GM21423 (cell line): ENCODE data around the gene DRD3.

Source experiments
- ATAC-seq: cut with Tn5 transposase; IDR thresholded peaks from one replicate; pipeline ENCODE4 v1.9.1; 2021; ENCODE audit warnings: mild to moderate bottlenecking, moderate library complexity; ENCODE audit not compliant: unreplicated experiment

The DRD3 gene

DNA sequence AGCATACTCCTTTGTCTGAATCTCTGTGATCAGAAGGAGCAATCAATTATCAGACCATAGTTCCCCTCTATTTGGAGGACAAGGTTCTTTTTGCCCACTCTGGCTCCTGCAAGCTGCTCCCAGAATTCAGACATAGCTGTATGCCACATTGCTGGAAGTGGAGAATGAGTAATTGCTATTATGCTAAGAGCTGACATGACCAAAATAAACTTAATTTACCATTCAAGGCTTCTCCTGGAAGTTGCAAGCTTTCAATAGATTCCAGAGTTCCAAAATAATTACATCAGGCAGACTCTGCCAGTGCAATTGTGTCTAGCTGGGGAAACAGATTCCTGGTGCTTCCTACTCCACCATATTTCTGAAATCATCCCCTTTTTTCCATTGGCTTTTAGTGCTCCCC, 7.6 kb upstream of the DRD3 start:
- ATAC-seq, result no peak

DNA sequence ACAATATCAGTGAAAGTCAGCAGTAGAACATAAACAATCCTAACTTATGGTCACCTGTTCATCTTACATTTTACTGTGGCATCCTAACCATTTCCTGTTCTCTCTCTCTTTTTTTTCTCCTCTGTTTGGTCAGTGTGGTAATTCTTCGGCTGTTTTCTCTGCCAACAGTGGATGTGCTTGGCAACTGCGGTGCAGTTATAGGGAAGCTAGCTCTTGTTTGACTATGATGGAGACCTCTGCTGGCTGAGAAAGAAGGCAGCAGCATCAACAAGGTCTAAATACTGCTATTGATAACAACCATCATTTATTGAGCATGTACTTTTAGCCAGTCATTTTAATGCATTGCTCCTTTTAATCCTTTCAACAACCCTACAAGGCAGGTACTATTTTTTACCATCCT, 723 bp upstream of the DRD3 start:
- ATAC-seq, result no peak

DNA sequence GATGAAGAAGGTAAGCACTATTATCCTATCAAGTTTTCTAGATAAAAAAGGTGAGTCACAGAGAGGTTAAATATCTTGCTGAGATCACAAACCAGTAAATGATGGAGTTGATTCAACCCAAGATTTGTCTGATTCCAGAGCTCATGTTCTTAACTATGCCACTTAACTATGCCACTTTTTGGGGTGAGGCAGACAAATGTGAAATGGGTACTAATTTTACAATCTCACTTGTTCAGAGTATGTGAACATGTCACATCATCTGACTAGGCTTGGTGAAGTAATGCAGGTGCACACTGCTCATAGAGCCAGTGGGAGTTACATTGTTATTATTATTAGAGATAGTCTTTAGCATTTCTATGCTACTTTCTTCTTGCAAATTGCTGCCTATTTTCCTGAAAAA, 2.0 kb downstream of the DRD3 start:
- ATAC-seq, result no peak

DNA sequence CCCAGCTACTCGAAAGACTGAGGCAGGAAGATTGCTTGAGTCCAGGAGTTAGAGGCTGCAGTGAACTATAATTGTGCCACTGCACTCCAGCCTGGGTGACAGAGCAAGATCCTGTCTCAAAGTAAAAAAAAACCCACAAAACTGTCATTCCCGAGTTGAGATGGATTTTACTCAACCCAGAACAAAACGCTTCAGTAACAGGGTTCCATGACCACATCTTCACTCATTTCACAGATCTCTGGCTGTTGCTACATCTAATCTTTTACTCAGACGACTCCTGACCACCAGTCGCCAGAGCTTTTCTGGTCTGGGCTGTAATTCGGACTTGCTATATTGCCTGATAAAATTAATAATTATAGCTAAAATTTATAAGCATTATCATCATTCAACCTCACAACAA, 2.4 kb downstream of the DRD3 start:
- ATAC-seq, result no peak

DNA sequence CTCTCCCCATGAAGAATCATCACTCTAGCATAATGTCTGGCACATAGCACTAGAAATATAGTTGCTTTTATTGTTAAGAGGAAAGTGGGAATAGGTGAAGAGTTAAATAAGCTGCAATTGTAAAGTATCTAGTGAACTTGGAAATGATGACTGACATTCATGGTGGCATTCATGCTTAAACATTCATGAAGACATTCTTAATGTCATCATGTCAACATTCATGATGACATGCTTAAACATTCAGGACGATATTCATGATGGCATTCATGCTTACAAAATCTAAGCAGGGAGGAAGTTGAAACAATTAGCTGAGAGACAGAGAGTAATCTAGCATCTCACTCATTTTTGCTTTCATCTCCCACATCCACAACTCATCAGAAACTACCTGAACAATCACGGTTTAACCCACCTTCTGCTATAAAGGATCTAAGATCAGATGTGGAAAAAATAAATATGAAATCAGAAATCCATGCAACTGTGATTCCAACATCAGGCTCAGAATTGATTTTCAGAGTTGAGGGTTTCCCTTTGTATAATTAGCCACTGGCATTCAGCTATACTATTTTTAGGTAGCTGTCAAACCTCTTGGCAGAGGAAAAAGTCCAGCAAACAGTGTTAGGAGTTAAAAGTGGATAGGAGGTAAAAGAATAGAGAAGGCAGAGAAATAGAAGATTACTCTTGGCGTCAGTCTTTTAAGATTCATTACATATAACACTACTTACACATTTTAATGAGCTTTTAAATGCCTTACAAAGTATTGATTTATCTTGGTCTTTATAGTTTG, 3.5 kb downstream of the DRD3 start:
- no peak for ATAC-seq

DNA sequence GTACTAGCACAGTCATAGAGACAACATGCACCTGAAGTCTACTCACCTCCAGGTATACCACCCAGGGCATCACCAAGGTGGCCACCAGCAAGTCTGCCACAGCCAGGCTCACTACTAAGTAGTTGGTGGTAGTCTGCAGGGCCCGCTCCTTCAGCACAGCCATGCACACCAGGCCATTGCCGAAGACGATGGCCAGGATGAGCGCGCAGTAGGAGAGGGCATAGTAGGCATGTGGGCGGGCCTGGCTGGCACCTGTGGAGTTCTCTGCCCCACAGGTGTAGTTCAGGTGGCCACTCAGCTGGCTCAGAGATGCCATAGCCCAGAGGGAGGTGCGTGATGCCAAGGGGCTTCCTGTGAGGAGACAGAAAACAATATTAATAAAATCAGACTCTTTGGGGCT, 7.2 kb downstream of the DRD3 start:
- ATAC-seq, result no peak

DNA sequence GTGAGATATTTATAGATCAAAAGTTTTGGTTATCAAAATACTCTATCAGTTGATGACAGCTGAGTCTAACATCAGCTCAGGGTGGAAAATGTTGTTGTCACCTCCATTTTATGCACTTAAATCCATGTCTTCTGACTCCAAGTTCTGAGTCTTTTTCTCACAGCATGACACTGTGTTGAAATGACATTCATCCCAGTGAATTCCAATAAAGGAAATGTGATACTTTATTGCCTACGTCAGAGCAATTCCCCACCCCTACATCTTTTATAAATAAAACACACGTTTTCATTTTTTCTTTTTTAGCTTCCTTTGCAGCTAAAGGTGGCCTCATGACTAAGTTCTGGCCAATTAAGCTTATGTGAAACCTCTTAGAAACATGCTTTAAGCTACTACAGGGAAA, 10.7 kb downstream of the DRD3 start:
- ATAC-seq, result no peak

DNA sequence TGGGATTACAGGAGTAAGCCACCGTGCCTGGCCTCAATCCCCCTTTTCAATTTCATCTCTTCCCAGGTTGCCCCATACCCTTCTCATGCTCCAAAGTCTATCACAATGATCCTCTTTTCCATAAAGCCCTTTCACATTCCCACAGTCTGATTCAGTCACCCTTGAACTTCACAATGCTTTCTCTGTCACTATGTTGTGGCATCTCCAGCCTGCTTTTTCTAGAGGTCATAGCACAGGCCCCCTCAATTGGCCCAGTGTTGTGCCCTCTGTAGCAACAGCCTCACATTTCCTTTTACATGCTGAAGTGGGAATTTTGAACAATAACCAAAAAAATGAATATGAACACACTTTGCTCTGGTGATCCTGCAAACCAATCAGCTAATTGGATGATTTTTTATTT, 21.5 kb downstream of the DRD3 start:
- no peak for ATAC-seq

DNA sequence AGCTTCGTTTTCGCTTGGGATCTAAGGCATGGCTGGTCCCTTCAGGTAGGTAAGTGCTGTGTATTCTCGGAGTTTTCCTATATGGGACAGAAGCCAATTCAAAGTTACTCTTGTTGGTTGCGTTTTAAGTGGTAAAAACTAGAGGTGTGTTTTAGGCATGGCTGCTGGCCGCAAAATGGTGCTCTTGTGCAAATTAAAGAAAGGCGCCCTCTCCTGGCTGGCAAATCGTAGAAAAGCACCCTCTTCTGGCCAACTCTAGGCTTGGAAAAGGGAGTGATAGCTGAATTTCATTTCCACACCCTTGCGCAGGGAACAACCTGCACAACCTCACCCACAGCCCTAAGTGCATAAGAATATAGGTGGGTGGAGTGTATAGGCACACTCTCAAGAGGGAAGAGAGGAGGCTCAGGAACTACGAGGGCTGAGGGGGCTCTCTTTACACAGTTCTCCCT, 23.5 kb downstream of the DRD3 start:
- no peak for ATAC-seq

DNA sequence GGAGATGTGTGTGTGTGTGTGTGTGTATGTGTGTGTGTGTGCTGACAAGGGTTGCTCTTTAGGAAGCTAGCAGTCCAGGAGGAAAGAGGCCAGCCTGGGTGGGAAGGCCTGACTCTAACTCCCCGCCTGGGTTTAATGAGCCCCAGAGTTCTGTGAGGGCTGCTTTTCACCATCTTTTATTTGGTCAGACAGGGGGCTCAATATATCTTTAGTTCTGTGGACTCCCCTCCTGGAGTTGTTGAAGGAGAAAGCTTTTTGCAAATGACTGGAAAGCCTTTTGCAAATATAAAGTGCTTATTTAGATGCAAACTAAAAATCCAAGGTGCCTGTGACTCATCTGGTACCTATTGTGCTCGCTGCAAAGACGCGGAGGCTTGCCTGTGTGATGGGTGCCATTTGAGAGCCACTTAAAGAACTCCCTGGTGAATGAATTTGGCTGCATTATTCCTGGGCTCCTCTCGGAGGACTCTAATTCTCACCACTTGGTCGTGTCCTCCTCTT, 24.5 kb downstream of the DRD3 start:
- no peak for ATAC-seq

DNA sequence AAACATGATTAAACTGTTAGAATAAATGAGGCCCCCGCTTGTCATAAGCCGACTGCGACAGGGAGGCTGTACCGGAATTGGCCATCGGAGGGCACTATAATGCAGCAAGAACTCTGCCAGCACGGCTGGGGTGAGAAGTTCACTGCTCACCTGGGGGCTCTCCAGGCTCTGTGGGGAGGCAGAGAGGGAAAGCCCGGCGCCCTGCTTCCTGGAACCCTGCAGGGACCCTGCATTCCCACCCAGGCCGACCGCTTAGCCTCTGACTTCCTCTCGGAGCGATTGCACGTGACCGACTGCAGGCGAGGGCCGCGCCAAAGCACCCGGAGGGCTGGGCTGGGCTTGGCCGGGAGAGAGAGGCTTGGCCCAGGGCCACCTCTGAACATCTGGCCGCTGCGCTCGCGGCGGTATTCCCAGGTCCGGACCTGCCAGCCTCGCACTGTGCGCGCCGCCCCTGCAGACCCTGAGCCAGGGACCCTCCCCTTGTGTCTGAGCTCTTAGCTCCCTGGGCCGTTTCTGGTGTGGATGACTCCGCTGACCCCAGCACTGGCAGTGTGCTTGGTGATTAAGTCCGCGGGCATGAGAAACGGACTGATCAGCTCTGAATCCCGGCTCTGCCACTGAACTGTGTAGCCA, 26.2 kb downstream of the DRD3 start:
- peak; percentile 86 for ATAC-seq

DNA sequence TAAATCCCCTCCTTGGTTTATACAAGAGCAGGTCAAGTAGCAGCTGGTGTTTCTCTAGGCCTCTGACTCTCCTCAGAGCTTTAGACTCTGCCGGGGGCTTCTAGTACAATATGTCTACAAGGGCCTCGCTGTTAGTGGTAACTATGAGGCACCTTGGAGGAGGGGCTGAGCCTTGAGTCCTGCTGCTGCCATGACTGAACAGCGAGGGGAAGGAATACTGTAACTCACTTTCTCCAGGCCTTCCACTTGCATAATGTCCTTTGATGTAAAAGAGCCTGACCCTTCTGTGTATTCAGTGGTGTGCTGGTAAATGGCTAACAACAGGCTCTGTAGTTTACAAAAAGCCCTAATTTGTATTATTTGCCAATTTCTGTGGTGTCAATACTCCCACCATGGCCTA, 27.8 kb downstream of the DRD3 start:
- ATAC-seq, result no peak

DNA sequence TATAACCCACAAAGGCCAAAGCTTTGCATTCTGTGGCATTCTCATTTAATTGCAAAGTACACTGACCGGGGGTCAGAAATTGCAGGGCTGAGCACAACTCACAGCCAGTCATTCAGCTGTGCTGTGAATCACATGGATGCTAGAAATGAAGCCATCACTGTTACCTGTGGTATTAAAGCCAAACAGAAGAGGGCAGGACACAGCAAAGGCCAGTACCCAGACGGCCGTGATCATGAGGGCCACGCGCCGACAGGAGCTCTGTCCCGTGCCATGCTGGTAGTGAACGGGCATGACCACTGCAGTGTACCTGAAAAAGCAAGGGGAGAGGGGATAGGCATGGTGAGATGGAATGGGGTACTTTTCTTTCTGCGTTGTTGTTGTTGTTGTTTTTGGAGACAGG, 31.6 kb downstream of the DRD3 start:
- no peak for ATAC-seq

DNA sequence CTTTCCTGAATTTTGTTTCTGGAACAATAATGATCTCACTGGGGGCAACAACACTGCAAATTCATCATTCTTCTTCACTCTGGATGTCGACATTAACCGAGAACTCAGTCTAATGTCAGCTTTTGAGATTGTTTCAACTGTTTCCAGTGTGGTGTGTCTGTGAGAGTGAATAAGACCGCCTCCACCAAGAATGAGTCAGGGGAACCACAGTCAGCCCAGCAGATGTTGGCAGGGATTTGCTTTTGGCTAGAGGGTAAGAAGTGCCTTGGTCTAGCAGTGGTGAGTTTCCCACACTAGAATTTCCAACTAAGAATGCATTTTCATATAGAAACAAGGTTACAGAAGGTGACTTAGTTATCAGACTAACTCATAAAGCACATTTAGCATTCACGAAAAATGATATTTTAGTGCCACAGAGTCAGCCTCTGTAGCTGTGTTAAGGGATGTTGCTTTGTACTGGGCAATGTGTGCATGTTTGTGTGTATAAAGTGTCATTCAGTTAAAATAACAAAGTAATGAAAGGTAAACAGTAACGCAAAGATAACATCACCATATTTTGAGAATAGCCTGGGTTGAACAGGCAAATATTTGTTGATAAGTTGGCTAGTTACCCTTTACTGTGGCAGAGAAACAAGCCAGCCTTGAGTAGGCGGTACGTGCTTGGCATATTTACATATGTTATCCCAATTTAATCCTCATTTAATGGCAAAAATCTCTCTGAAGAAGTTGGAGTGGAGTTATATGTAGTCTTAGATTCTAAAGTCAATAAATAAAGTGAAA, 33.8 kb downstream of the DRD3 start:
- ATAC-seq, result no peak

DNA sequence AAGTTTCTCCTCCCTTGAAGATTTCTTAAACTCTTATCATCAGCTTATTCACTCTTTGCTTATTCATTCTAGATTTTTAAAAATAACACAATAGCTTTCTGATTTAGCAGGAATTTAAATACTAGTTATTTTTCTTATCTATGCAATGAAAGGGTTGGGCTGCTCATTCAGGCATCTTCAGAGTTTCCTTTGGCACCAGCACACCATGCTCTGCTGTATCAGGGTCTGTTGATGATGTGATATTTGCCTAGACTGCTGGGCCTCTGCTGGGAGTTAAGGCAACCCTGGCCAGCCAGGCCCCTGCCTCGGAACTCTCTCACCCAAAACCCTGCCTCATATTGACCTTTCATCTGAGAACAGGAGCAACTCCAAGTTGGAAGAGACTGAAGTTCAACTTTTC, 35.0 kb downstream of the DRD3 start:
- no peak for ATAC-seq

DNA sequence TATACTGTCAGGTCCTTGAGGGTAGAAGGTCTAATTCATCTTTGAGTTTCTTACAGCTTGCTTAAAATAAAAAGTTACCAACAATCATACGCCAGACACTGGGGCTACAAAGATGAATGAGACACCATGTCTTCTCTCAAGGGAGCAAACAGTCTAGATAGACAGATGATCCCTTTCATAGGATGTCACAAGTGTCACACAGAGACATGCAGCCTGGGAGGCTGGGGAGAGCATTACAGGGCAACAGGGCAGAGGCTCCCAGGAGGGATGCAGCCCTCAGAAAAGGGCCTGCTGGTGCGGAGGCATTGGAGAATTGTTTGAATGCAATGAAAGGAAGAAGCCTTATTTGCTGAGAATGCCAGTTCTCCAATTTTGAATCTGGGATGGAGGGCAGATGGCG, 39.0 kb downstream of the DRD3 start:
- no peak for ATAC-seq

DNA sequence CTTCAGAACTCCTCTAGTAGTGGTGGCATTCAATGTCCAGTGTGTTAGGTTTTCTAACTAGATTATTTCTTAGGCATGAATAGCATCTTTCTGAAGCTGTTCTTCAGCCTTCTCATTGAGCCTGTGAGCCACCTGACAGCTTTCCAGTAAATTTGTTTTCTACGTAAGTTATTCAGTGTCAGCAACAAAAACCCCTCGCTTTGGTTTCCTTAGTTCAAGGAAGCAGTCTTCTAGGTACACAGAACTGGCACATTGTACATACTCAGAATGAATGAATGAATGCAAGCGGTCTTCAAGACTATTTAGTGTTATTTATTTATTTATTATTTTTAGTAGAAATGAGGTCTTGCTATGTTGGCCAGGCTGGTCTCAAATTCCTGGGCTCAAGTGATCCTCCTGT, 44.9 kb downstream of the DRD3 start:
- no peak for ATAC-seq

DNA sequence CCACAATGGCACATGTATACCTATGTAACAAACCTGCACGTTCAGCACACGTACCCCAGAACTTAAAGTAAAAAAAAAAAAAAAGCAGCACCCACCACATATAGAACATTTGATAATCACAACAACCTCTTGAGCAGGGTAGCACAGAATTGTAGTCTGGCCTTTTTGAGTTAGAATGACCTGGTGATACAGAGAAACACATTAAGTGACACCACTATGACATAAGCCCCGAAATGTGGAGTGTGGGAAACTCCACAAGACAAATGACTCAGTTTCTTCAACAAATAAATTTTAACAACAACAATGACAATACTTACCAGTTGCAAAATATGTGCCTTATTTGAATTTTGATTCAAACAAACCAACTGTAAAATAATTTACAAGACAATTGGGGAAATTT, 46.4 kb downstream of the DRD3 start:
- ATAC-seq, result no peak

DNA sequence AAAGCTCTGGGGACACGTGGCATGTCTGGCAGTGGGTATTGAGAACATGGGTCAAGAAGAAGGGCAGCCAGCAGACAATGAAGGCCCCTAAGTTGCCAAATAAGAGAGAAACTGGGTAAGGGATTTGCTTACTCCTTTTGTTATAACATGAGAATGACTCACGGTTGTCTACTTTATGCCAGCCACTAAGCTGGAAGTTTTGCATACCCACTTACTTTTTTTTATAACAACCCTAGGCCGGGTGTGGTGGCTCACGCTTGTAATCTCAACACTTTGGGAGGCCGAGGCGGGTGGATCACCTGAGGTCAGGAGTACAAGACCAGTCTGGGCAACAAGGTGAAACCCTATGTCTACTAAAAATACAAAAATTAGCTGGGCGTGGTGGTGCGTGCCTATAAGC, 50.0 kb downstream of the DRD3 start:
- ATAC-seq, result no peak

DNA sequence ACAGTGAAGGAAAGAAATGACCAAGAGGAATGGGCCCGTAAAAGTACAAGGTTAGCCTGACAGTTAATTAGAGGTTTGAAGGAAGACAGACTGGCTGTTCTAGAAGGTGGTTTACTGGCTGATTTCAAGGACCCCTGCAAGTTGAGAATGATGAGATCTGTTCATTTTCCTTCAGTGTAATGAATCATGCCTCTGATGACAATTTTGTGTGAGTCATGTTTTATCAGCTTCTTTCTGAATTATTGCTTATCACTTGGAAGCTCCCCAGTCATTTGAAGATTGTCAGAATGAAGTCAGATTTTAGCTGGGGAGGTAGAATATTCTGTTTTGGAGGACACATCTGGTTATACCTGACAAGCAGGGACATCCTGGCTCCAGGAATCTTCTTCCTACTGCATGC, 50.6 kb downstream of the DRD3 start:
- ATAC-seq, result no peak

DNA sequence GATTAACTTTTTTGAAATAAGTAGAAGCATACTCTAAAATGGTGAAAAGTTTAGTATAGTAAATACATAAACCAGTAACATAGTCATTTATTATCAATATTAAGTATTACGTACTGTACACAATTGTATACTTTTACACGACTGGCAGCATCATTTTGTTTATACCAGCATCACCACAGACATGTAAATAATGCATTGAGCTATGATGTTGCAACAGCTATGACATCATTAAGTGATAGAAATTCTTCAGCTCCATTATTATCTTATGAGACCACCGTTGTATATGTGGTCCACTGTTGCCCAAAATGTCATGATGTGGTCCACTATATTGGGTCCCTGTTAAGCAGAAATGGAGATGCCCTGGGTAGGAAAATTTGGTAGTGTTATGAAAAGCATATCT, 51.3 kb downstream of the DRD3 start:
- ATAC-seq, result no peak

DNA sequence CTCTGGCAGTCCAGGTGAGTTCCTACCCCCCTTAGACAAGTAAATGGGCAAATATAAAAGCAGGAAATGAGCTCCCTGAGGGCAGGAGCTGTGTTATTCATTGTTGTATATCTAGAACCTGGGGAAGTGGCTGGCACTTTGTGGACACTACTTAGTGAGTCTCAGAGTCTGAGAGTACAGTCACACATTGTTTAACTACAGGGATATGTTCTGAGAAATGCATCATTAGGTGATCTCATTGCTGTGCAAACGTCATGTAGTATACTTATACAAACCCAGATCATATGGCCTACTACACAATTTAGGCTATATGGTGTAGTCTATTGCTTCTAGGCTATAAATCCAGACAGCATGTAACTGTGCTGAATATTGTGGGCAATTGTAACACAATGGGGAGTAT, 52.4 kb downstream of the DRD3 start:
- no peak for ATAC-seq
